HG03457 (cell line): Measurements from ENCODE around the gene TMEM184A.

Source experiments
- ATAC-seq: cut with Tn5 transposase; IDR thresholded peaks from one replicate; pipeline ENCODE4 v1.9.1; 2021; ENCODE audit warnings: moderate number of reproducible peaks; ENCODE audit not compliant: unreplicated experiment

TMEM184A gene

GRCh38 chr7:1553512-1554210, 2.3 kb downstream of the TMEM184A start:
- ATAC-seq = no peak

- no peak for ATAC-seq
These were observed 3.8 kb downstream of the TMEM184A start for GRCh38 chr7:1552200-1552599.

DNA sequence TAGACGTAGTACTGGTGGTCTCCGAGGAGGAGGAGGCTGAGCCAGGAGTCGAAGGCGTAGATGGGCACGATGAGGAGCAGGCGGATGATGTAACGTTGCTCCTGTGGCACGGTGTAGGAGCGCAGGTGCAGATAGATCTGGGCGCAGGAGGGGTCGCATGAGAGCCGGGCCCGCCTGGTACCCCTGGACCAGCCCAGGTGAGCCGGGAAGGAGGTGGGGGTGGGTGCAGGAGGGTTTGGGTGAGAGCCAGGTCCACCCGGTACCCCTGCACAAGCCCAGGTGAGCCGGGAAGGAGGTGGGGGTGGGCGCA, 5.2 kb downstream of the TMEM184A start:
- no peak for ATAC-seq

DNA sequence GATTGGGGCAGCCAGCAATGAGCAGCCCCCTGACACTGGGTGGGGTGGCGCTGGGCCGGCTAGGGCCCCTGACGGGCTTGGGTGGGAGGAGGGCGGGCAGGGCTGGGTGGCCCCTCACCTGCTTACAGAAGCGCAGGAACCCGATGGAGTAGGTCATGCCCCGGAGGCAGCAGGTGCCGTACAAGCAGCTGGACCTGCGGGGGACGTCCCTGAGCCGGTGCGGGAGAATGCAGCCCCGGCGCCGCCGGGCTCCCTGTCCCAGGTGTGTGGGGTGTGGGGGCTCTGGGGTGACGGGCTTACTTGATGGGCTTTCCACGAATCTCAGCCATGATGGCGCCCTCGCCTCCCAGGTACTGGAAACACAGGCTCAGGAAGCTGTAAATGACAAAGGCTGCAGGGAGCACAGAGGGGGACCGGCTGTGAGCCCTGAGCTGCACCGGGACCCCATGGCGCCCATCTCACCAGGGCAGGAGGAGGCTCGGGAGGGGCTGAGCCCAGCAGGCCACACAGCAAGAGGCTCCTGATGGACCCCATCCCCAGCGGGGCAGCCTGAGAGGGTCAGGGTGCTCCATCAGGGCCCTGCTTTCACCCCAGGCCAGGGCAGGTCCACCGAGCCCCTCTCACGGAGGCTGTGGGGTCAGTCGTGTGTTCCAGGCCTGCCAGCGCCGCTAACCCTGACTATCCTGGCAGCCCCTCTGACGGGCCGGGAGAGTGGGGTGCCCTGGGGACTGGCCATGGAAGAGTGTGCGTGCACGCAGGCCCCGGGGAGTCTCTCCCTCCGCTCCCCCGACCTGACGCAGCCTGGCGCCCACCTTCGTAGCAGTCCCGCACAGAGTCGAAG, 5.8 kb downstream of the TMEM184A start:
- no peak for ATAC-seq

GRCh38 chr7:1549357-1550004, 6.5 kb downstream of the TMEM184A start:
- ATAC-seq = no peak

- no peak for ATAC-seq
These were observed 7.1 kb downstream of the TMEM184A start for GRCh38 chr7:1548944-1549343.

DNA sequence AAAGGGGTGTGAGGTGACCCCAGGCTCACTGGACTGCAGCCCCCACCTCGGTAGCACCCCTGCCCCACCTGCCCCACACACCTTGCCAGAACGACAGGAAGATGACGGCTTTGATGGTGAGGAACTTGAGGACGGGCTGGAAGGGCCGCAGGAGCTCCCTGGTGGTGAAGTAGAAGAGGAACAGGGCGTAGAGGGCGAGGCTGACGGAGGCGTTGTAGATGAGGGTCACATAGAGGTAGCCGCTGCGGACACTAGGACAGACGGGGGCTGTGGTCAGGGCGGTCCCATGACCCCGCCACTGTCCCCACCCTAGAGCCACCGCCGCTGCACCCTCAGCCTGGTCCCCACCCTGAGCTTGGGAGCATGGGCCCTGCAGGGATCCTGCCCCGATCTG, 7.6 kb downstream of the TMEM184A start:
- ATAC-seq = no peak

- no peak for ATAC-seq
These were observed 8.1 kb downstream of the TMEM184A start for GRCh38 chr7:1547777-1548437.

GRCh38 chr7:1546909-1547776, 8.9 kb downstream of the TMEM184A start:
- ATAC-seq = no peak

- no peak for ATAC-seq
These were observed 9.6 kb downstream of the TMEM184A start for GRCh38 chr7:1546274-1546908.

- ATAC-seq = no peak
These were observed 10.4 kb downstream of the TMEM184A start for GRCh38 chr7:1545417-1546246.

DNA sequence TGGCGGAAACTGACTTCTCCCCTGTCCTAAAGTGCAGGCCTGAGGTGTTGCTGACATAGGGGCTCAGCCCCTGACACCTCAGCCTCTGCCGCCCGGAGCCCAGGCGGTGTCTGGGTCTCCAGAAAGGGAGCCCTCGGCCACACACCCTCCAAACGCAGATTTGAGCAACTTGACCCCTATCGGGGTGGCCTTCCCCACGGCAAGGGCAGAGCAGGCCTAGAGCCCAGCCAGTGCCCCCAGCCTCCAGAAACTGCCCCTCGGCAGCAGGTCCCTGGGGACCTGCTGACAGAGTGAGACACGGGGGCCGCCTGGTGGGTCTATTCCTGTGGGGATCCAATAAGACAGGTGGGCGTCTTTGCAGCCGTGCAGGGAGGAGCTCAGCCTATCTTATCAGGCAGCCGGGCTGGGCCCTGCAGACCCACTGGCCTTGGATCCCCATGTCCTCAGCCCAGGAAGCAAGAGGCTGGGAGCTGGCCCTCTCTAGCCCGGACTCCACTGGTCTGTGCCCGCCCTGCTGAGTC, 11.0 kb downstream of the TMEM184A start:
- no peak for ATAC-seq

DNA sequence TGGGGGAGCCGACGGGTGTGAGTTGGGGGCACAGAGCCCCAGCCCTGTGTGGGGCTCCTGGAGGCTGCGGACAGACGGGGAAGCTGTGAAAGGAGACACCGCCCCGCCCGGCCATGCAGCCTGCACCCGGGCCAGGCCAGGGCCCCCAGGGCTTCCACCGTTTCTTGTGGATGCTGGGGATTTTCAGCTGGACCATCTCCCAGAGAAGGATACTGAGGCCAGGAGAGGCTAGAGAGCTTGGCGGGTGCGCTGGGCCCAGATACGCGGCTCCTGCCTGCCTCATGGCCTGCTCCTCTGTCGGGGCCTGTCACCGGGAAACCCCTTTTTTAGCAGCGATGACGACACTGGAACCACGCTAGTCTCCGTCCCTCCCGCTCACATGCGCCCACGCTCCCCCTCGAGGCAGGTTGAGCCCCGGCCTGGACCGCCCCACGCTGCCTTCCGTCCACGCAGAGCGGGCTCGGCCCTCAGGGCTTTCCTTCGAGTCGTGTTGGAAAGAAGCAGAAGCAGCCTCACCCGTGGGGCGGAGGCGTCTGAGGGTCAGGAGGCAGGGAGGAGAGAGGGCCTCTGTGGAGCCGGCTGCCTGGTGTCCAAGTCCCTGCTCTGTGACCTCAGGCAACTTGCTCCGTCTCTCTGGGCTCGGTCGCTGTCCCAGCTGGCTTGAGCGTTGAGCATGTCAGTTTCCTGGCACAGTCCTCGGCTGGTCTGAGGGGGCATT, 11.7 kb downstream of the TMEM184A start:
- ATAC-seq = no peak

DNA sequence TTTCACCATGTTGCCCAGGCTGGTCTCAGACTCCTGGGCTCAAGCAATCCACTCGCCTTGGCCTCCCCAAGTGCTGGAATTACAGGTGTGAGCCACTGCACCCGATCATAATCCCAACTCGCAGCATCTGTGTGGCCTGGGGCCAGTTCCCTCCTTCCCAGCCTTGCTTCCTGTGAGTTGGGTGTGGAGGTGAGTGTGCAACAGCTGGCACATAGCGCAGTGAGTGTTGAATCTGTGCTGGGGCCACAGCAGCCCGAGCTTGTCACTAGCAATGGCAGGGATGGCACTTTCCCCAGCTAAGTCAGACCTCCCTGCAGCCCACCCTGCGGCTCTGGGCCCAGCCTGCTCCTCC, 12.2 kb downstream of the TMEM184A start:
- ATAC-seq = no peak

- ATAC-seq = no peak
These were observed 12.9 kb downstream of the TMEM184A start for GRCh38 chr7:1542841-1543747.

DNA sequence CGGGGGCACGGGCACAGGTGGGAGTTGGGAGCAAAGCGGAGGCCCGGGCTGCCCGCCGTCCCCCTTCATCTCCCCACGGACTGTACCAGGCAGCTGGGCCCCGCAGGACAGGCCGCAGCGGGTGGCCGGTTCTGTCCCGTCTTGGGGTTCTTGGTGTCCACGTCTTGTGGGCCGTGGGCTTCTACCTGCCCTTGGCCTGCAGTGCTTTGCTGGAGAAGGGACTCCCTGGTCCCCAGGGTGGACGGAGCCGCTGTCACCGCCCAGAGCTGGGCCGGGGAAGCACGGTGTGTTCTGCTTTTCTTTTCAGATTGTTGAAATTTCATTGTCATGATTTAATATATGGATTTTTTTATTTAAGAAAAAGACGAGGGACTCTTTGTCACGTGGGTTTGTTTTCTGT, 13.7 kb downstream of the TMEM184A start:
- no peak for ATAC-seq

DNA sequence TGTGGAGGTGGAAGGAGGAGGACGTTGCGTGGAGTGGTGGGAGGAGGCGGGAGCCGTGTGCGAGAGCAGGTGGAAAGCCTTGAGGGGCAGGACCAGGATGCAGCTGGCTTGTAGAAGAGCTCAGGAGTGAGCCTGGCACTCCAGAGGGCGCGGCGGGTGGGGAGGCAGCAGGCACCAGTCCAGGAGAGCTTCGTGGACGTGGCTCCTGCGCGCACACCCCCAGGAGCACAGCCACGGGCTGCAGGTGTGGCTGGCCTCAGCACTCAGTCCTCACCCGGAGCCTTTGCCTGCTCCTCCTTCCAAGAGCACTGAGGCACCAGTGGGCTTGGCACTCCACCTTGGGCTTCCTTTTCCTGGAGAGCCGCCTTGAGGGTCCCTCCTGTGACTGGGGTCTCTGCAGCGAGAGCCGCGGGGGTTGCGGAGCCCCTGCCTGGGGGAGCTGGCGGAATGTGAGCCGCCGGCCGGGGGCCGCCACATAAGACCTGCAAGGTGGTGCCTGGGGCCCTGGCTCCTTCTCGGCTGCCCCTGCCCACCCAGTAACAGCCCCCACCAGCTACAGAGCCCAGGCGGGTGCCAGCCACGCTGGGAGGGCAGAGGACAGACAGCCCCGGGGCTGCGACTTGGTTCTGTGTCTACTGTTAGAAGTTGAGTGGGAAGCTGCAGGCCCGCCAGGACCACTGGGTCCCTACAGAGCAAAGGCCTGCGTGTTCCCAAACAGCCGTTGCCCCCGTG, 14.4 kb downstream of the TMEM184A start:
- no peak for ATAC-seq
